Measurements from ENCODE around the gene FBXW7.

GRCh38 chr4:152522245-152522644 lies 13.6 kb downstream of the FBXW7 start:
- TF ChIP-seq POLR2AphosphoS5 (IDR thresholded peaks at IDR 0.05): no peak
- no peak for TF ChIP-seq POLR2A (IDR thresholded peaks at IDR 0.05; ENCODE audit: low read depth)
- TF ChIP-seq CTCF (IDR thresholded peaks at IDR 0.05): no peak
